Endothelial cell of umbilical vein (primary cell): ENCODE measurements around the gene TK1.

Source experiments
- POLR2AphosphoS5 ChIP-seq: IDR thresholded peaks from 2 replicates; pipeline ENCODE4 v1.6.1; 2012; ENCODE audit warnings: low read depth, mild to moderate bottlenecking, control low read depth, low read length, moderate library complexity; ENCODE audit not compliant: insufficient read depth
- TF ChIP-seq, protein P1 (sequence below), 2 donors: IDR thresholded peaks; 1 replicate in 1 of 2; 2 replicates in 1 of 2; pipeline ENCODE4 v1.5.1; 2011; ENCODE audit warnings: low read length in 2 of 2, mild to moderate bottlenecking in 2 of 2, moderate library complexity in 2 of 2, control low read depth in 1 of 2, inconsistent platforms in 1 of 2, low read depth in 1 of 2; ENCODE audit not compliant: insufficient read depth in 1 of 2; ENCODE audit errors: extremely low read depth in 1 of 2

DNA sequence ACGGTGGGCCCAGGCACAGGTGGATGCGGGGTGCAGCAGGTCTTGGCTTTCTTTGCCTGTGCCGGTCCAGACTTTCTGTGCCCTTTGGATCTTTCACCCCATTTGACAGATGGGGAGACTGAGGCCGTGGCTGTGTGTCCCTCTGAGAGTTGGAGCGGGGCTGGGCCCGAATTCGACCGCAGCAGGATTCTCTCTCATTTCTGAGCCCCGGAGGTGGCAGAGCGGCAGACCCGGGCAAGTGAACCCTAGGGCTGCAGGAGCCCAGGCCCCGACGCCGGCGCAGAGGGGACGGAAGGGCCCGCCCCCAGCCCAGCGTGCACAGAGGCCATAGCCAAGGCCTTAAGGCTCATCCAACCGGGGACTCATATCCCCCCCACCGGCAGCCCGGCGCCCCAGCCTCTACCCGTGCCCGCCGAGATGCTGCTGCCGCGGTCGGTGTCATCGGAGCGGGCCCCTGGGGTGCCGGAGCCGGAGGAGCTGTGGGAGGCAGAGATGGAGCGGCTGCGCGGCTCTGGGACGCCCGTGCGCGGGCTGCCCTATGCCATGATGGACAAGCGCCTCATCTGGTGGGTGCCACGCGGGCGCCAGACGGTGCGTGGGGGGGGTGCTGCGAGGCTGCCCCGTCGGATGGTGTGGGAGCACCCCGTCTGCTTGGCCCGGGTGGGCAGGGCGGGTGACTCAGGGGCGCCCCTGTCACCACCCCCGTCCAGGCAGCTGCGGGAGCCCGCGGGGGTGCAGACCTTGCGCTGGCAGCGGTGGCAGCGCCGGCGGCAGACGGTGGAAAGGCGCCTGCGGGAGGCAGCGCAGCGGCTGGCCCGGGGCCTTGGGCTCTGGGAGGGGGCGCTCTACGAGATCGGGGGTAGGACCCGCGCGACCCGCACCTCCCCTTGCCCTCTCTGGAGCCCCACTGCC, 55.4 kb downstream of the TK1 start:
- TF ChIP-seq, protein P1, sequence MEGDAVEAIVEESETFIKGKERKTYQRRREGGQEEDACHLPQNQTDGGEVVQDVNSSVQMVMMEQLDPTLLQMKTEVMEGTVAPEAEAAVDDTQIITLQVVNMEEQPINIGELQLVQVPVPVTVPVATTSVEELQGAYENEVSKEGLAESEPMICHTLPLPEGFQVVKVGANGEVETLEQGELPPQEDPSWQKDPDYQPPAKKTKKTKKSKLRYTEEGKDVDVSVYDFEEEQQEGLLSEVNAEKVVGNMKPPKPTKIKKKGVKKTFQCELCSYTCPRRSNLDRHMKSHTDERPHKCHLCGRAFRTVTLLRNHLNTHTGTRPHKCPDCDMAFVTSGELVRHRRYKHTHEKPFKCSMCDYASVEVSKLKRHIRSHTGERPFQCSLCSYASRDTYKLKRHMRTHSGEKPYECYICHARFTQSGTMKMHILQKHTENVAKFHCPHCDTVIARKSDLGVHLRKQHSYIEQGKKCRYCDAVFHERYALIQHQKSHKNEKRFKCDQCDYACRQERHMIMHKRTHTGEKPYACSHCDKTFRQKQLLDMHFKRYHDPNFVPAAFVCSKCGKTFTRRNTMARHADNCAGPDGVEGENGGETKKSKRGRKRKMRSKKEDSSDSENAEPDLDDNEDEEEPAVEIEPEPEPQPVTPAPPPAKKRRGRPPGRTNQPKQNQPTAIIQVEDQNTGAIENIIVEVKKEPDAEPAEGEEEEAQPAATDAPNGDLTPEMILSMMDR (IDR thresholded peaks at IDR 0.05; ENCODE audit: extremely low read depth in 1 of 2, insufficient read depth in 1 of 2, low read depth in 1 of 2, low read length in 2 of 2) = no peak
- no peak for TF ChIP-seq POLR2AphosphoS5
